DOHH2 (cell line): ENCODE measurements around the gene KCNA5.

Source experiments
- H3F3A ChIP-seq: fragments of 200-600 bp; sonication (generic), shearing (Covaris generic); 2 replicates; pipeline ENCODE4 v1.6.0; 2016; ENCODE audit warnings: antibody characterized with exemption, mild to moderate bottlenecking; ENCODE audit not compliant: control insufficient read depth, insufficient read depth
- H3K27ac ChIP-seq: fragments of 200-600 bp; sonication (generic); 2 replicates; pipeline ENCODE4 v1.5.1; 2014; ENCODE audit warnings: low read depth, mild to moderate bottlenecking, low read length, moderate library complexity
- H3K27me3 ChIP-seq: fragments of 200-600 bp; sonication (generic); 2 replicates; pipeline ENCODE4 v1.6.1; 2014; ENCODE audit warnings: mild to moderate bottlenecking, low read length, mixed read lengths; ENCODE audit not compliant: control insufficient read depth
- H3K36me3 ChIP-seq: fragments of 200-600 bp; sonication (generic); 2 replicates; pipeline ENCODE4 v1.6.1; 2014; ENCODE audit warnings: mild to moderate bottlenecking, low read length, moderate library complexity, mixed read lengths; ENCODE audit not compliant: control insufficient read depth
- H3K4me1 ChIP-seq: fragments of 200-600 bp; sonication (generic); 2 replicates; pipeline ENCODE4 v1.6.1; 2014; ENCODE audit warnings: mild to moderate bottlenecking, low read length, mixed read lengths; ENCODE audit not compliant: control insufficient read depth
- H3K4me2 ChIP-seq: fragments of 200-600 bp; sonication (generic); 2 replicates; pipeline ENCODE4 v1.6.0; 2014; ENCODE audit warnings: mild to moderate bottlenecking, low read length, moderate library complexity
- H3K4me3 ChIP-seq: fragments of 200-600 bp; sonication (generic); 2 replicates; pipeline ENCODE4 v1.5.1; 2014; ENCODE audit warnings: mild to moderate bottlenecking, low read length, mixed read lengths
- H3K79me2 ChIP-seq: fragments of 200-600 bp; sonication (generic); 2 replicates; pipeline ENCODE4 v1.6.1; 2014; ENCODE audit warnings: mild to moderate bottlenecking, low read length, mixed read lengths; ENCODE audit not compliant: control insufficient read depth
- H3K9me2 ChIP-seq: fragments of 200-600 bp; sonication (generic); replicated peaks from 2 replicates; pipeline ENCODE4 v1.6.1; 2014; ENCODE audit warnings: mild to moderate bottlenecking, low read length, mixed read lengths; ENCODE audit not compliant: control insufficient read depth
- H3K9me3 ChIP-seq: fragments of 200-600 bp; sonication (generic); 2 replicates; pipeline ENCODE4 v1.6.1; 2014; ENCODE audit warnings: antibody characterized with exemption, low read length, mixed read lengths; ENCODE audit not compliant: control insufficient read depth, insufficient read depth
- H4K20me1 ChIP-seq: fragments of 200-600 bp; sonication (generic); 2 replicates; pipeline ENCODE4 v1.6.0; 2014; ENCODE audit warnings: low read depth, mild to moderate bottlenecking, antibody characterized with exemption, low read length, moderate library complexity; ENCODE audit not compliant: control insufficient read depth, insufficient read depth
- EZH2phosphoT487 ChIP-seq: fragments of 200-600 bp; sonication (generic); IDR thresholded peaks from 2 replicates; pipeline ENCODE4 v1.6.1; 2017; ENCODE audit warnings: borderline replicate concordance, mild to moderate bottlenecking, antibody characterized with exemption, low read length, moderate library complexity, mixed read lengths
- TF ChIP-seq, protein P1 (sequence below): fragments of 200-600 bp; sonication (generic); IDR thresholded peaks from one replicate; pipeline ENCODE4 v1.5.1; 2014; ENCODE audit warnings: antibody characterized with exemption, mild to moderate bottlenecking, low read depth, low read length; ENCODE audit not compliant: poor library complexity, severe bottlenecking

The KCNA5 gene

DNA sequence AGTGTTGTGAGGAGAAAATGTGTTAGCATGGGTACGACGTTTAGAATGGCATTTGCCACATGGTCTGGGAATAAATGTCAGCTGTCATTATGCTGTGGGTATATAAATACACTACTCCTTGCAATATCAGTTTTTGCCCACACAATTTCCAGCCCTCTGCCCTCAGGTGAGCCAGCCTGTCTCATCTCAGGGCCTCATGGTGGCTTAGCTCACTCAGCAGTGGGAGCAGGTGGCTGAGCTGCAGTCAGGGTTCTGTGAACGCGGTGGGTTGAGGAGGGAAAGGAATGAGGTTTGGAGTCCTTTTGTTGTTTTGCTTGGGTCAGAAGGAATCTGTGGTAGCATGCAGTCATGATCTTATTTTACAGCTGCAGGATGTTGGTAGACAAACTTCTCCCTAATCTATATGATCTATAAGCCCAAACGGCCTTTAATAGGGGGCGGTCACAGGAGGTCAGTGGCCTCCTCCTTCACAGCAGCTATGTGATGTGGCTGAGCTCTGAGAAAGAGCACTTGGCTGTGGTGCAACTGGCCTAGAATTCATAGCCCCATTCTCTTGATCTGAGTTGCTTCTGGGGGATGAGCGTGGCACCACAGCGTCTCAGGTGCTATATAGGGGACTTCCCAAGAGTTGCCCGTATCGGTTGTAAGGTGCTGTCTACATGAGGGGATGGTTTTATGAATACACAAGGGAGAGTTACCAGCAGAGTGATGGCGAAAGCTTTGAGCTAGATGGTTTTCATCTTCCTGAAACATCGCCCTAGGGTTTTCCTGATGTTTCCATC lies 27.8 kb upstream of the KCNA5 start:
- Histone ChIP-seq H3K27me3 (peaks cover 17% of the 10 kb centered on the region), H3K4me1 (no peaks in the 10 kb centered on the region), H3K4me2 (no peak overlapping the region), H3K9me2 (no peaks in the 10 kb centered on the region), H3K9me3 (no peaks in the 10 kb centered on the region), H3F3A (no peaks in the 10 kb centered on the region), H3K27ac (no peak overlapping the region), H3K4me3 (no peak overlapping the region), H3K79me2 (no peaks in the 10 kb centered on the region), H3K36me3 (no peaks in the 10 kb centered on the region), H4K20me1 (no peaks in the 10 kb centered on the region)
- TF ChIP-seq, protein P1, sequence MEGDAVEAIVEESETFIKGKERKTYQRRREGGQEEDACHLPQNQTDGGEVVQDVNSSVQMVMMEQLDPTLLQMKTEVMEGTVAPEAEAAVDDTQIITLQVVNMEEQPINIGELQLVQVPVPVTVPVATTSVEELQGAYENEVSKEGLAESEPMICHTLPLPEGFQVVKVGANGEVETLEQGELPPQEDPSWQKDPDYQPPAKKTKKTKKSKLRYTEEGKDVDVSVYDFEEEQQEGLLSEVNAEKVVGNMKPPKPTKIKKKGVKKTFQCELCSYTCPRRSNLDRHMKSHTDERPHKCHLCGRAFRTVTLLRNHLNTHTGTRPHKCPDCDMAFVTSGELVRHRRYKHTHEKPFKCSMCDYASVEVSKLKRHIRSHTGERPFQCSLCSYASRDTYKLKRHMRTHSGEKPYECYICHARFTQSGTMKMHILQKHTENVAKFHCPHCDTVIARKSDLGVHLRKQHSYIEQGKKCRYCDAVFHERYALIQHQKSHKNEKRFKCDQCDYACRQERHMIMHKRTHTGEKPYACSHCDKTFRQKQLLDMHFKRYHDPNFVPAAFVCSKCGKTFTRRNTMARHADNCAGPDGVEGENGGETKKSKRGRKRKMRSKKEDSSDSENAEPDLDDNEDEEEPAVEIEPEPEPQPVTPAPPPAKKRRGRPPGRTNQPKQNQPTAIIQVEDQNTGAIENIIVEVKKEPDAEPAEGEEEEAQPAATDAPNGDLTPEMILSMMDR = no peak
- no peak for TF ChIP-seq EZH2phosphoT487

- peaks cover 17% of the 10 kb centered on the region for H3K27me3 ChIP-seq
- no peaks in the 10 kb centered on the region for H3K79me2 ChIP-seq
- no peaks in the 10 kb centered on the region for H3K9me3 ChIP-seq
- H3F3A ChIP-seq = no peaks in the 10 kb centered on the region
- H3K4me2 ChIP-seq = no peak overlapping the region
- no peaks in the 10 kb centered on the region for H4K20me1 ChIP-seq
- H3K36me3 ChIP-seq = no peaks in the 10 kb centered on the region
- no peaks in the 10 kb centered on the region for H3K9me2 ChIP-seq
- no peak overlapping the region for H3K27ac ChIP-seq
- no peak overlapping the region for H3K4me3 ChIP-seq
- TF ChIP-seq EZH2phosphoT487 = no peak
- TF ChIP-seq, protein P1 = no peak
- no peaks in the 10 kb centered on the region for H3K4me1 ChIP-seq
These were observed 27.2 kb upstream of the KCNA5 start for GRCh38 chr12:5016526-5016925.

GRCh38 chr12:5017638-5018348 lies 25.9 kb upstream of the KCNA5 start:
- Histone ChIP-seq H3K4me2 (no peak overlapping the region), H3K4me3 (no peak overlapping the region), H3K4me1 (no peaks in the 10 kb centered on the region), H3K27me3 (peaks cover 16% of the 10 kb centered on the region), H3K79me2 (no peaks in the 10 kb centered on the region), H3K9me3 (no peaks in the 10 kb centered on the region), H3K27ac (no peak overlapping the region), H4K20me1 (no peaks in the 10 kb centered on the region), H3F3A (no peaks in the 10 kb centered on the region), H3K36me3 (no peaks in the 10 kb centered on the region), H3K9me2 (no peaks in the 10 kb centered on the region)
- TF ChIP-seq, protein P1 = no peak
- no peak for TF ChIP-seq EZH2phosphoT487
